CD4-positive, alpha-beta T cell treated with Interleukin-21 for 1 hour (primary cell): ENCODE data around the gene ANXA8L1.
"Not testable (repeated sequence)": the region's sequence is repeated elsewhere in the genome, so short reads cannot be mapped to it uniquely, and the experiment has no call there.

Experiments used
- DNase-seq: peaks from one replicate; pipeline ENCODE4 v3.0.0-alpha.2; 2020

The ANXA8L1 gene

DNA sequence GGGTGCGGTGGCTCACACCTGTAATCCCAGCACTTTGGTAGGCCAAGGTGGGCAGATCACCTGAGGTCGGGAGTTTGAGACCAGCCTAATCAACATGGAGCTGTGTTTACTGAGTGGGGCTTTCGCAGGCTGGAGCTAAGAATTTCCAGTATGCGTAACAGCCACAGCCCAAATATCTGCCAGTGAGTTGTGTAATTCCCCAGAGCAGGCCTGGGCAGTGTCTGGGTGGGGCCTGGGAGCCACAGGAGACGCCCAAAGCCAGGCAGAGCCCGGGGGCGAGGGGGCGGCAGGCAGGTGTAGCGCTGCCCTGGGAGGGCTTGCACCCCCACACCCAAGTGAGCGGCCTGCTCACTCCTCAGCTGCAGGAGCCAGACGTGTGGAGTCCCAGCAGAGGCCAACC lies at the start of gene ANXA8L1:
Gene ANXA8L1 (plus strand): TSS at position 371 of the 400 bp plus-strand sequence. CDS start 76 bp downstream, outside the sequence.
- DNase-seq: not testable (repeated sequence)

- DNase-seq: no peak
Measured at GRCh38 chr10:46326066-46326465, 49.5 kb upstream of the ANXA8L1 start.

- DNase-seq: no peak
Measured at GRCh38 chr10:46326971-46327370, 48.6 kb upstream of the ANXA8L1 start.

- no peak for DNase-seq
Measured at GRCh38 chr10:46327685-46328084, 47.9 kb upstream of the ANXA8L1 start.

- no peak for DNase-seq
Measured at GRCh38 chr10:46328853-46329689, 46.5 kb upstream of the ANXA8L1 start.

GRCh38 chr10:46329690-46330016 lies 45.9 kb upstream of the ANXA8L1 start:
- DNase-seq: no peak

- no peak for DNase-seq
Measured at GRCh38 chr10:46330894-46331293, 44.7 kb upstream of the ANXA8L1 start.

- DNase-seq: not testable (repeated sequence)
Measured at GRCh38 chr10:46365484-46365883, 10.1 kb upstream of the ANXA8L1 start.

- not testable (repeated sequence) for DNase-seq
Measured at GRCh38 chr10:46367209-46367608, 8.4 kb upstream of the ANXA8L1 start.

GRCh38 chr10:46367666-46368240 lies 7.8 kb upstream of the ANXA8L1 start:
- not testable (repeated sequence) for DNase-seq

- DNase-seq: not testable (repeated sequence)
Measured at GRCh38 chr10:46368956-46369355, 6.6 kb upstream of the ANXA8L1 start.

- not testable (repeated sequence) for DNase-seq
Measured at GRCh38 chr10:46374410-46374809, 1.2 kb upstream of the ANXA8L1 start.

DNA sequence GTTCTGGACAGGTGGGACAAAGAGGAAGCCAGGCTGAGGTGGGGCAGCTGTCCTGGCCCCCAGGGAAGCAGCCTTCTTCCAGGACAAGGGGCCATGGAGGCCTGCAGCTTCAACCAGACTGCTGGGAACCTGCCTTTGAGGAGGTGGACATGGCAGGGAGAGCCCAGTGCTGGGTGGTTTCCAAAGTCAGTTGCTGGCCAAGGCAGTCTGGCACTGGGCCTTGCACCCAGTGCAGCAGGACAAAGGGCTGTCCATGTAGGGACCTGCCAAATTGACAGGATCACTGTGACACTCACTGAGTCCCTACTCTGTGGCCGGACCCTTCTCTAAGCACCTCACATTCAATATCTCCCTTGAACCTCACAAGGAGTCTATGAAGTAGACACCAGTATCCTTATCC lies 1.4 kb downstream of the ANXA8L1 start:
- not testable (repeated sequence) for DNase-seq

DNA sequence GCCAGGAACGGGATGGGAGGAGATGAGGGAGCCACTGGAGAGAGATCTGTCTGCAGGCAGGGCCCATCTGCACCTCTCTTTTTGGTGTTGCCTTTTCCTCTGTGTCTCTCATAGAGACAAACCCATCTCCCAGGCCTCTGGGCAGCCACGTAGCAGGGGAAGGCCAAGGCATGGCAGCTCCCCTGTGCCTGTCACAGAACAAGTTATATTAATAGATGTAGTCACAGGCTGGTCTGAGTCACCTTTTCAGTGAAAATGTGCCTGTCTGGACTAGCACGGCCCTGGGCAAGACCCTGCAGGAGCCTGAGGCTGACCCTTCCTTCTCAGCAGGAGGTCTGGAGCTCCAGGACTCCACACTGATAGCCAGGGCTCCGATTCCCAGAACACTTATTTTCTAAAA lies 2.1 kb downstream of the ANXA8L1 start:
- DNase-seq: not testable (repeated sequence)

DNA sequence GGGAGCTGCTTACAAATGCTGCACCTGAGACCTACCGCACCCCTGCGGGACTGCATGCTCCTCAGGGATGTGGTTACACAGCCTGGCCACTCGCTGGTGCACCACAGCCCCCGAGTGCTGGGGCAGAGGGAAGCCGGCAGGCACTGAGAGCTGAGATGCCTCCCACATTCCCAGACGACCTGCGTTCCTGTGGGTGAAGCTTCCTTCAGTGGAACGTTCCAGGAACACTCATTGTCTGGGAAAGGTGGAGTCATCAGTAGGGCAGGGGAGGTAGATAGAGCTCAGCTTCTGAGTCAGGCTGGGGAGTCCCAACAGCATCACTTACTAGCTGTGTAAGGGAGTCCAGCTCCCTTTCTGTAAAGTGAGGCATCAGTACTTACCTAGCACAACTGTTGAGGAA lies 2.5 kb downstream of the ANXA8L1 start:
- not testable (repeated sequence) for DNase-seq

DNA sequence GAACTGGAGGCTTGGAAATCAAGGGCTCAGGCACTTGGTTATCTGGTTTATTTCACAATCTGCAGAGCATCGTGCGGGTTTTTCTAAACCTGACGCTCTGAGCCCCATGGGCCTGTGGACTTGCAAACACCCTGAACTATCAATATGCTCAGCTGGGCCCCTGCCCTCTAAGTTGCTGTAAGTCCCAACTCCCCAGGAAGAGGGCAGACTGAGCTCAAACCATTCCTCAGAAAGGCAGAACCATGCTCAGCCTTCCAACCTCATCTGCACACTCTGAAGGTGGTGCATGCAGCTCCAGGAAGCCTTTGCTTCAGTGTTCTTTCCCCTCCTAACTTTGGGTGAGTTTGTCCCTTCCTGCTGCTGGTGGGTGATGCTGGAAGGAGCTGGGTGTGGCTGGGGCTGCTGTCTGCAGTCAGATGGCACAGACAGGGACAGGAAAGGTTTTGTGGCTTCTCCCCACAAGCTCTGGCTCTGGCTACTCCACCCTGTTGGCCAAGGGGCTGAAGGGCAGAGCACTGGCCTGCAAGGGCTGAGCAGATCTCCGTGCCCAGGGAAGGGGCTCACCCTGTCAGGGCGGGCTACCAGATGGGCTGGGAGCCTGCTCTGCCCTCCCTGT lies 3.8 kb downstream of the ANXA8L1 start:
- not testable (repeated sequence) for DNase-seq

DNA sequence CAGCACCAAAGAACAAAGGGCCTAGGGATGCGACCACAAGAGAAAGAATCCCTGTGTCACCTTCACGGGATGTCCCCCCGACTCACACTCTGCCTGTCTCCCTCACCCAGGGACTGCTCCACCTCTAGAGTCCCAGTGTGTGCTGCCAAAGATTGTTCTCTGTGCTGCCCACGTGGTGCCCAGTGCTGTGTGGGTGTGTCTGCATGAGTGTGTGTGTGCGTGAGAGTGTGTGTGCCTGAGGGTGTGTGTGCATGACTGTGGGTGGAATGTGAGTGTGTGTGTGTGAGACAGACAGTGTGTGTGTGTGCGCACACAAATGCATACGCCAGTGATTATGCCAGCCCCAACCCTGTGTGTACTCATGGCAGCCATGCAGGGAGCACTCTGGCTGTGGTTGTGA lies 10.3 kb downstream of the ANXA8L1 start:
- DNase-seq: not testable (repeated sequence)

DNA sequence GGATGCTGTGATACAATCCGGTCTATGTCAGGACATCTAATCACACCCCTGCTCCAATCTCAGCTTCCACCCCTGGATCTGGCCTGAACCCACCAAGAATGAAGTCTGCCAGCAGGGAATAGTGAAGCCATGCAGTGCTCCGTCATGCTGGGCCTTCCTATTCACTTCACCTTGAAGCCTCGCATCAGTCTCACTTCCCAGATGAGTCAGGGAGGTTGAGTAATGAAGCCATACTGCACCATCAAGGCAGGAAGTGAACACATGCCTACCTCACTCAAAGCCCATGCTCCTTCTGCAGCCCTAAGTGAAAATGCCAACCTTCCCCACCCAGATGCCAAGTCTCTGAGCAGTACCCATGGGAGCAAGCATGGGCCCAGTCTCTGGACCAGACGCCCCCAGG lies 11.1 kb downstream of the ANXA8L1 start:
- DNase-seq: not testable (repeated sequence)

GRCh38 chr10:46387309-46387902 lies 11.8 kb downstream of the ANXA8L1 start:
- DNase-seq: not testable (repeated sequence)

- not testable (repeated sequence) for DNase-seq
Measured at GRCh38 chr10:46391422-46391821, 15.8 kb downstream of the ANXA8L1 start.

DNA sequence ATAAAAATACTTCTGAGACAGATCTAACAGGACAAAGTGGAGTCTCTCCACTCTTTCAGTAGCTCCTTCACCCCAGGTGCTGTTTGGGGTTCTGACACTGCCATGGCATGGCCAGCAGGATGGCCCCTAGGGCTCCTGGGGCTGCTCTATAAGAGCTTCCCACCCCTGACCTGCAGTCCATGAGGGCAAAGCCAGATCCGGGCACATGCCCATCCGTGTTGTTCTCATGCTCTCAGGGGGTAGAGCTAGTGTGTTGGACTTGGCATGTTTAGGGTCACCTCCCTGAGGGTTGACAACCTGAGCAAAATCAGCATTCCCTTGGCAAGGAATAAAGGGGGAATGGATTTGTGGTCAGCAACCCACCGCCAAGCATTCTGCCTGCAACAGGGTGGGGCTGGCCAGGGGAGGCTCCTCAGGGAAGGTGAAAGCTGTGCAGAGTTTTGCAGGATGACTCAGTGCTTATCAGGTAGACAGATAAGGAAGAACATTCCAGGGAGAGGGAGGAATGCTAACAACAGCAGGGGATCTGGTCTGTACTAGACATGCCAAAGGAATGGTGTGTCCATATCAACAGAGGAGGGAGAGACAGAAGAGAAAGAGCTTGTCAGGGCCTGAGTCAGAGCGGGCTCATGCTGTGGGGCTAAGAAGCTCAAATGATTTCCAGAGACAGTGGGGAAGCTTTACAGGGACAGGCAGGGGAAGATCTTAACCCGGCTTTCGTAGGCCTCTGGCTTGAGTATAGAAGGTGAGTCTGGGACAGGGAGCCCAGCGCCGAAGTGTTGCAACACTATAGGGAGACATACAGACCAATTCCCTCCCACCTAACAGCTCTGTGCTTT lies 21.1 kb downstream of the ANXA8L1 start:
- not testable (repeated sequence) for DNase-seq

DNA sequence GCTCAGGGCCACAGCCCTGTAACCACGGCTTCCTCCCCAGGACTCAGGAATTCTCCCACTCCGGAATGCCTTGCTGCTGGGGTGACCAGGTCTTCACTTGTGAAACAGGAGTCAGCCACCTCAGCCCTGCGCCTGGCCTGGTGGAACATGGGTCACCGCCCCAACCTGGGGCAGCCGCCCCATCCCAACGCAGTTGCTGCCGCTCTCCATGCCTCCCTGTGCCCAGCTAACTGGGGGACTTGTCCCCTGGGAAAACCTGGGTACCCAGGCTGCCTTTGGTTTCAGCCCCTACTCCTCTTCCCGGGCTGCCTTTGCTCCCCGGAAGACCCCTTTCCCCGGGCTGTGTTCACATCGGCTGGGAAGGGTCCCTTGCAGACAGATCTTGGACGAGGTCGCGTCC lies 22.2 kb downstream of the ANXA8L1 start:
- not testable (repeated sequence) for DNase-seq
